Activated B cell treated with CpG ODN at 0.5 μM for 24 hours (primary cell): ENCODE measurements around the gene RNLS. TPM values are rescaled to one million over a fixed set of nuclear protein-coding genes. Genes with fewer than 3 reads are reported as not detected.

Source experiments
- ATAC-seq: fragments of 200-7000 bp; cut with Tn5 transposase; one replicate; pipeline ENCODE4 v1.10.0; 2021; ENCODE audit warnings: low read depth, mild to moderate bottlenecking, moderate library complexity
- CTCF ChIA-PET: fragments of 350-600 bp; sonication (Branson Sonifier 250); formaldehyde crosslinking; loops from one replicate; lab custom pipeline; 2021; ENCODE audit warnings: antibody characterized with exemption; lab: Charles Lee
- POLR2A ChIA-PET: fragments of 350-600 bp; sonication (Branson Sonifier 250); formaldehyde crosslinking; loops from one replicate; lab custom pipeline; 2021; ENCODE audit warnings: antibody characterized with exemption; lab: Charles Lee
- DNase-seq: peaks from one replicate; pipeline ENCODE4 v3.0.0; 2022
- H3K27ac Mint-ChIP-seq: one replicate; pipeline ENCODE4 v1.8.0; 2020; ENCODE audit warnings: mixed read lengths
- H3K27me3 Mint-ChIP-seq: one replicate; pipeline ENCODE4 v1.8.0; 2021; ENCODE audit warnings: mixed read lengths
- H3K36me3 Mint-ChIP-seq: one replicate; pipeline ENCODE4 v1.8.0; 2021; ENCODE audit warnings: low read depth, mixed read lengths
- H3K4me1 Mint-ChIP-seq: one replicate; pipeline ENCODE4 v1.8.0; 2021; ENCODE audit warnings: mixed read lengths
- H3K4me3 Mint-ChIP-seq: one replicate; pipeline ENCODE4 v1.8.0; 2020; ENCODE audit warnings: mild to moderate bottlenecking, mixed read lengths
- H3K9me3 Mint-ChIP-seq: one replicate; pipeline ENCODE4 v1.8.0; 2020; ENCODE audit warnings: mixed read lengths
- CTCF ChIP-seq: fragments of 200-600 bp; IDR thresholded peaks from one replicate; pipeline ENCODE4 v1.8.0; 2022; ENCODE audit warnings: antibody characterized with exemption, mild to moderate bottlenecking
- intact Hi-C: fragments of 100-400 bp; cut with micrococcal nuclease; formaldehyde crosslinking; loops from one replicate; pipeline ENCODE4 v1.15.1; 2024
- total RNA-seq: library from RNA; stranded (reverse); gene quantifications from 2 replicates; pipeline ENCODE4 v1.2.3, GENCODE V29; 2022

Gene RNLS
- total RNA-seq, 1 donor from 2014 or later, result 5.7 TPM

- intact Hi-C loops, result loop anchor here (5.0 kb wide), 1 partner anchor 138 kb away; no protein-coding TSS in a partner anchor
Observed at GRCh38 chr10:88540351-88540750, 42.8 kb downstream of the RNLS start.

DNA sequence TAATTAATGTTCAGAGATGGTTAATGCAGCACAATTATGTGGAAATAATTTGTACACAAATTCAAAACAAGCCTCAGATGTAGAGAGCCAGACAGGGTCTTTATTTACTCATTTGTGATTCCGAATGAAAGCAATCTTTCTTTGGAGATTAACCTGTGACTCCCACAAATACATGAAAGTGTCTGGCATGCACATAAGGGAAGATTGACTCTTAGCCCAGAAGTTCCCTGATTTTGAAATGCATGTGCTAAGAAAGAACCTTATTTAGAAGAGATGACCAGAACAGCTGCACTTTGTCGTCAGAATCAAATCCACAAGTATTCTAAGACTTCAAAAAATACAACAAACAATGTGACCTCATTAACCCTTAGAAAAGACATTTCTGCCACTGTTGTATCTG lies 45.1 kb downstream of the RNLS start:
- ATAC-seq (no peak), DNase-seq (no peak)
- ChIA-PET CTCF (no interaction called here), POLR2A (no interaction called here)
- Mint-ChIP-seq H3K27ac (no peak overlapping the region), H3K4me3 (no peak overlapping the region), H3K36me3 (no peaks in the 10 kb centered on the region), H3K27me3 (no peaks in the 10 kb centered on the region), H3K9me3 (no peaks in the 10 kb centered on the region), H3K4me1 (no peaks in the 10 kb centered on the region)
- TF ChIP-seq CTCF, result no peak
- intact Hi-C loops, result no loop called here

More at GRCh38 chr10:88540351-88540750, 42.8 kb downstream of the RNLS start:
- H3K4me1 Mint-ChIP-seq, result no peaks in the 10 kb centered on the region
- H3K9me3 Mint-ChIP-seq, result no peaks in the 10 kb centered on the region
- no peak for TF ChIP-seq CTCF
- ATAC-seq, result no peak
- no peak overlapping the region for H3K4me3 Mint-ChIP-seq
- ChIA-PET POLR2A (no interaction called here), CTCF (no interaction called here)
- no peak overlapping the region for H3K27ac Mint-ChIP-seq
- DNase-seq, result no peak
- no peaks in the 10 kb centered on the region for H3K36me3 Mint-ChIP-seq
- H3K27me3 Mint-ChIP-seq, result no peaks in the 10 kb centered on the region

GRCh38 chr10:88537322-88537721 lies 45.8 kb downstream of the RNLS start:
- Mint-ChIP-seq H3K9me3 (no peaks in the 10 kb centered on the region), H3K27me3 (no peaks in the 10 kb centered on the region), H3K4me1 (no peaks in the 10 kb centered on the region), H3K36me3 (no peaks in the 10 kb centered on the region), H3K27ac (no peak overlapping the region), H3K4me3 (no peak overlapping the region)
- DNase-seq (no peak), ATAC-seq (no peak)
- no peak for TF ChIP-seq CTCF
- intact Hi-C loops, result no loop called here
- ChIA-PET CTCF (no interaction called here), POLR2A (no interaction called here)

DNA sequence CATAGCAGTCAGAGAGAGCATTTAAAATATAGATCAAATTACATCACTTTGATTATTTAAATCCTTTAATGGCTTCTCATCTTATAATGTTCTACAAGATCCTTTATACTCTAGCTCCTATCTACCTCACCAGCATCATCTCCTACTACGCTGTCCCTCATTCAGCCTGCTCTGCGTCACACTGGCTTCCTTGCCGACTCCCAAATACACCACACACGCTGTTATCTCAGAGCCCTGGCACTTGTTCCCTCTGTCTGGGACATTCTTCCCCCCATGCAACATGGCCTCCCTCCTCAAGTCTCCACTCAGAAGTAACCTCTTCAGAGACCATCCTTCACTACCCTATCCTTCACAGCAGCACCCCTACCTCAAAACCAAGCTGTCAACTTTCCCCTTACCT lies 46.7 kb downstream of the RNLS start:
- no peaks in the 10 kb centered on the region for H3K36me3 Mint-ChIP-seq
- no peak for ATAC-seq
- DNase-seq, result no peak
- ChIA-PET CTCF (no interaction called here), POLR2A (no interaction called here)
- no peak for TF ChIP-seq CTCF
- H3K27ac Mint-ChIP-seq, result no peak overlapping the region
- intact Hi-C loops, result no loop called here
- no peaks in the 10 kb centered on the region for H3K4me1 Mint-ChIP-seq
- no peak overlapping the region for H3K4me3 Mint-ChIP-seq
- no peaks in the 10 kb centered on the region for H3K9me3 Mint-ChIP-seq
- no peaks in the 10 kb centered on the region for H3K27me3 Mint-ChIP-seq

GRCh38 chr10:88534072-88534665 lies 48.9 kb downstream of the RNLS start:
- CTCF ChIA-PET, result no interaction called here

More at GRCh38 chr10:88534072-88534665, 48.9 kb downstream of the RNLS start:
- no peaks in the 10 kb centered on the region for H3K9me3 Mint-ChIP-seq
- H3K36me3 Mint-ChIP-seq, result no peaks in the 10 kb centered on the region
- ATAC-seq, result no peak
- POLR2A ChIA-PET, result no interaction called here
- no peak for TF ChIP-seq CTCF
- intact Hi-C loops, result no loop called here
- no peak overlapping the region for H3K4me3 Mint-ChIP-seq
- no peaks in the 10 kb centered on the region for H3K4me1 Mint-ChIP-seq
- H3K27ac Mint-ChIP-seq, result no peak overlapping the region
- DNase-seq, result no peak
- no peaks in the 10 kb centered on the region for H3K27me3 Mint-ChIP-seq
